ENCODE results near the gene ITGBL1.

The ITGBL1 gene

DNA sequence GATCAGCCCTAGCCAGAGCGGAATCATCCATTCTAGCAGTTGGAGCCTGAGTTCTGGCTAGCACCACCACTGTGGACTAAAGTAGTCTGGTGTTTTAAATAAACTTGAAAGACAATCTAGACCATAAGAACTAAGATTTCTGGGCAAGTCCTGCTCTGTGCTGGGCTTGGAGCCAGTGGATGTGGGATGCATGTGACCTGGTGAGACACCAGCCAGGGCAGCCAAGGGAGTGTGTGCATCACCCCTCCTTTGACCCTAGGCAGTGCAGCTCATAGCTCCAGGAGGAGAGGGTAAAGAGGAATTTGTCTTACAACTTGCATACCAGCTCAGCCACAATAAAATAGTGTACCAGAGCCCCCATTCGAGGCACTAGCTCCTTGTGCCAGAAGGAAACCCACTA, 21.0 kb downstream of the ITGBL1 start:
- DNase-seq (ENCODE audit: low spot score) = no peak
- no peak overlapping the region for H3K4me3 ChIP-seq
- TF ChIP-seq, protein P1, sequence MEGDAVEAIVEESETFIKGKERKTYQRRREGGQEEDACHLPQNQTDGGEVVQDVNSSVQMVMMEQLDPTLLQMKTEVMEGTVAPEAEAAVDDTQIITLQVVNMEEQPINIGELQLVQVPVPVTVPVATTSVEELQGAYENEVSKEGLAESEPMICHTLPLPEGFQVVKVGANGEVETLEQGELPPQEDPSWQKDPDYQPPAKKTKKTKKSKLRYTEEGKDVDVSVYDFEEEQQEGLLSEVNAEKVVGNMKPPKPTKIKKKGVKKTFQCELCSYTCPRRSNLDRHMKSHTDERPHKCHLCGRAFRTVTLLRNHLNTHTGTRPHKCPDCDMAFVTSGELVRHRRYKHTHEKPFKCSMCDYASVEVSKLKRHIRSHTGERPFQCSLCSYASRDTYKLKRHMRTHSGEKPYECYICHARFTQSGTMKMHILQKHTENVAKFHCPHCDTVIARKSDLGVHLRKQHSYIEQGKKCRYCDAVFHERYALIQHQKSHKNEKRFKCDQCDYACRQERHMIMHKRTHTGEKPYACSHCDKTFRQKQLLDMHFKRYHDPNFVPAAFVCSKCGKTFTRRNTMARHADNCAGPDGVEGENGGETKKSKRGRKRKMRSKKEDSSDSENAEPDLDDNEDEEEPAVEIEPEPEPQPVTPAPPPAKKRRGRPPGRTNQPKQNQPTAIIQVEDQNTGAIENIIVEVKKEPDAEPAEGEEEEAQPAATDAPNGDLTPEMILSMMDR (IDR thresholded peaks at IDR 0.05) = no peak
- H3K27ac ChIP-seq = no peak overlapping the region

DNA sequence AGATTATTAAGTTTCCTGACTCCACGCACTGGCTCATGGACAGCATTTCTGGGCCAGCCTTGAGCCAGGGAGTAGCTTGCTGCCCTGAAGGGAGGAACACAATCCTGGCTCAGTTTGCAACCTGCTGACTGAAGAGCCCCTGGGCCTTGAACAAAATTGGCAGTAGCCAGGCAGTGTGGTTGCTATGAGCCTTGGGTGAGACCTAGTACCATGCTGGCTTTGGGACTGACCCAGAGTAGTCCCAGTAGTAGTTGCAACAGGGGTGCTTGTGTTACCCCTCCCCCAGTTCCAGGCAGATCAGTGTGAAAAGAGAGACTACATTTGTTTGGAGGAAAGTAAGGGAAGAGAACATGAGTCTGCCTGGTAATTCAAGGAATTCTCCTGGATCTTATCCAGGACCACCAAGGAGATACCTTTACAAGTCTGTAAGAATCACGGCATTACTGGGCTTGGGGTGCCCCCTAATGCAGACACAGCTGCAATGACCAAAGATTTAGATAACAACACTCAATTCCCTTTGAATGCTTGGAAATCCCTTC, 22.0 kb downstream of the ITGBL1 start:
- TF ChIP-seq, protein P1 (IDR thresholded peaks at IDR 0.05) = no peak
- Histone ChIP-seq H3K27ac (peak overlapping the region in 1 of 2 donors; percentile 40), H3K4me3 (no peak overlapping the region)
- DNase-seq (ENCODE audit: low spot score) = no peak

DNA sequence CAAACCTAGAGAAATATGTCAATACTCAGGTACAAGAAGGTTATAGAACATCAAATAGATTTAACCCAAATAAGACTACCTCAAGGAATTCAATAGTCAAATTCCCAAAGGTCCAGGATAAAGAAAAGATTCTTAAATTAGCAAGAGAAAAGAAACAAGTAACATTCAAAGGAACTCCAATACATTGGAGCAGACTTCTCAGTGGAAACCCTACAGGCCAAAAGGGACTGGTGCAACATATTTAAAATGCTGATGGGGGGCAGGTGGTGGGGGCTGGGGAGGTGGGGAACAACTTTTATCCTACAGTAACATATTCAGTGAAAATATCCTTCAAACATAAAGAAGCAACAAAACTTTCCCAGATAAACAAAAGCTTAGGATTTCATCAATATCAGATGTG, 23.1 kb downstream of the ITGBL1 start:
- H3K27ac ChIP-seq = no peak overlapping the region
- H3K4me3 ChIP-seq = no peak overlapping the region
- TF ChIP-seq, protein P1 (IDR thresholded peaks at IDR 0.05) = no peak
- no peak for DNase-seq (ENCODE audit: low spot score)

DNA sequence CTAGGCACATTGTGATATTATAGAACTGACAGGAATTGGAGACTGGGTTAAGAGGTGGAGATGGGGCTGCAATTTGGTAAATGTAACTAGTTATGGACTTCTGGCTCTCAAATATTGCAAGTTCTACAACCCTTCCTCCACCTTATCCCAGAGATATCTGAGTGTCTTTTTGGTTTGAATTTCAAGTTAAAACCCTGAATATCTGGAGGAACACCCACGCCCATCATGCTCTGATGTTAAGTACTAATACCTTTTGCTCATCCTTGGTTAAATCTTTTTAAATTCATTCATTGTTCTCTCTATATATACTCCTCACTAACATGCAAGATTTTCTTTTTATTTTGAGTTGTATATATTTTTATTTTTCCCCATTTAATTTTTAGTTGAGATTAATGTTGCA, 28.9 kb downstream of the ITGBL1 start:
- no peak for DNase-seq (ENCODE audit: low spot score)
- H3K4me3 ChIP-seq = no peak overlapping the region
- TF ChIP-seq, protein P1 (IDR thresholded peaks at IDR 0.05) = no peak
- H3K27ac ChIP-seq = no peak overlapping the region

DNA sequence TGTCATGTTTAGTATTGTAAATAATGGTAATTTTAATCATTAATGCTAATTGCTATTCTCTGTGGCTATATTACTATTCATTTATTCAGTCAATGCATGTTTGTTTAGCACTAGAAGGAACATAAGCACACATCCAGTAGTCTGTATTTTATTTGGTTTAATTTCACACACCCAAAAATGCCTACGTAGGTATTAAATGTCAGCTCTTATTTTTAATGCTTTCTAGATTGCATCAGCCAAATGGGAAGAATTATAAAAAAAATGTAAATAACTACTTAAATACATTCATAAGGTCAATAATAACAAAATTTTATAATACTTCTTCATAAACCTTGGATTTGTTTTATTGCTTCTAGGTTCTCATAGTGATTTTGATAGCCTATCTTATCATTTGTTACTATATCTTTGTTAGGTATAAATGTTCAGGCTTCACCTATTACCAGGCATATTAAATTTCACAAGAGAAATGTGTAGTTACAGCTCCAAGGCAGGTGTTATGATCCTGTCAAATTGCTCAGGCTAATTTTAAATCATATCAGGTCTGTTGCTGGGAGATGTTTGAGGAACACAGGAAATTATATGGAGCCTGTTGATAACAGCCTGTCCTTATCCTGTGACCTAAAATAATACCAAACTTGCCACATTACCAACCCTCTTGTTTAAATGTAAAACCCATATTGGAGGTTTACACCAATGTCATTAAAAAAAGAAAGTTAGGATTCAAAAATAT, 34.4 kb downstream of the ITGBL1 start:
- DNase-seq (ENCODE audit: low spot score) = no peak
- H3K27ac ChIP-seq = no peak overlapping the region
- H3K4me3 ChIP-seq = no peak overlapping the region
- TF ChIP-seq, protein P1 (IDR thresholded peaks at IDR 0.05) = no peak

DNA sequence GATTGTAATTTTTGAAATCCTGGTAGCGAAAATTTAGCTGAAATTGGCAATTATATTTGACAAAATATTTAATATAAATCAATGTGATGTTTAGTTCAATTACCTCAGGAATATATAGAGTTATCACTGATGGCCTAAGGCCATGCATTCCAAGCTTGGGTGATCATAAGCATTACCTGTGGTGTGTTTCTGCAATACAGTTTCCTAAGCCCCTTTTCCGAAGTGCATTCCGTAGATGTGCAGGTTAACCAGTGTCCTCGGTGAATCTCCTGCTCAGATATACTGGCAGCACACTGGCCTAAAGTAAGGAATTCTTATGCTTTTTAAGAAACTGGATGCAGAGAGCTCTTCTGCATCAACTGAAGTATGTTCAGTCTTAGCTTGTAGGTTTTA, 35.0 kb downstream of the ITGBL1 start:
- H3K4me3 ChIP-seq = no peak overlapping the region
- DNase-seq (ENCODE audit: low spot score) = no peak
- H3K27ac ChIP-seq = no peak overlapping the region
- TF ChIP-seq, protein P1 (IDR thresholded peaks at IDR 0.05) = no peak

DNA sequence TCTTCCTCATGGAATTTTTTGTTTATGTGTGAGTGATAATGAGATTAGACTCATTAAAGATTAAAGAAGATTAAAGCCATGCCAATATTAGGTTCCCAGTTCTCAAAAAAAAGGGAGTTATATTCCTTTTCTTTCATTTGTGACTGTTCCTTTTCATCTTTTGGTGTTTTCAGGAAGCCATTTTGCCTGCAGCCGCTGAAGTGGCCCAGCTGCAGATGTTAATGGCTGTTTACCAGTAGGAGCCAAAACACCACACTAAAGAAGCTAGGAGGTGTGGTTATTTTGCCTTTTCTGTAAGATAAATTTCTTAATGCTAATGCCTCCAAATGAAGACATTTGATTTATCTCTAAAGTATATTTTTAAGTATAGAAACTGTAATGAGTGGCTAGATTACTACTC, 36.3 kb downstream of the ITGBL1 start:
- no peak overlapping the region for H3K27ac ChIP-seq
- H3K4me3 ChIP-seq = no peak overlapping the region
- TF ChIP-seq, protein P1 (IDR thresholded peaks at IDR 0.05) = no peak

More for the DNA sequence above, 36.3 kb downstream of the ITGBL1 start:
- no peak for DNase-seq (ENCODE audit: low spot score)
